GM18868 (cell line): Measurements from ENCODE around the gene SIX5.

Source experiments
- ATAC-seq: cut with Tn5 transposase; IDR thresholded peaks from one replicate; pipeline ENCODE4 v1.9.1; 2021; ENCODE audit warnings: mild to moderate bottlenecking, moderate library complexity; ENCODE audit not compliant: unreplicated experiment

SIX5 gene

DNA sequence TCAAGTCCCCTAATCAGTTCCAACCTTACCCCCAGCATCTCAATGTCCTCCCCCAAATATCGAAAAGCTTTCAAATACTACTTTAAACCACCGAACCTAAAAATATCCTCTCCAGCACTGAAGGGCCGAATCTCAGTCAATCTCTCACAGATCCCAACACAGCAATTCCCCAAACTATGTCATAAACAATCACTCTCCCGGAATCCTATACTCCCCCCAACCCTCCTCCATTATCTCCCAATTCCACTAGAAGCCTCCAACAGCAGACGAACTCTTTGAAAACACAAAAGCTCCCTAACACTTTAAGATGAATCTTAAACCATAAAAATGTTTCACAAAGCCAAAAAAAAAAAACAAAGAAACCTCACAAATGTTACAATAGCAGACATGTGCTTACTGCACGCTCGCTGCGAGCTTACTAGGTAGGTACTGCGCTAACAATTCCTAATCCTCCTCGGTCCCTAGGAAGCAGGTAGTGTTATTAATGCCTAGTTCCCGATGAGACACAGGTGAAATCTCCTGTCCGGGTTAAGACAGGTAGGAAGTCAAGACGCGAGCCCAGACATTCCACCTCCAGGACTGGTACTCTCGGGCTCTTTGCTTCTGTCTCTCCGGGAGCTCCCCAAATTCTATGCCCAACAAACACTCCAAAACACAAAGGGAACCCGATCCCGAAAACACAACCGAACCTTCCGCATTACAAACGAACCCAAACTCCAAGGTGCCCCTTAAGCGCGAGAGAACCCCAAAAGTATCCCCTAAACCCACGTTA is 52.5 kb downstream of the SIX5 start:
- no peak for ATAC-seq

DNA sequence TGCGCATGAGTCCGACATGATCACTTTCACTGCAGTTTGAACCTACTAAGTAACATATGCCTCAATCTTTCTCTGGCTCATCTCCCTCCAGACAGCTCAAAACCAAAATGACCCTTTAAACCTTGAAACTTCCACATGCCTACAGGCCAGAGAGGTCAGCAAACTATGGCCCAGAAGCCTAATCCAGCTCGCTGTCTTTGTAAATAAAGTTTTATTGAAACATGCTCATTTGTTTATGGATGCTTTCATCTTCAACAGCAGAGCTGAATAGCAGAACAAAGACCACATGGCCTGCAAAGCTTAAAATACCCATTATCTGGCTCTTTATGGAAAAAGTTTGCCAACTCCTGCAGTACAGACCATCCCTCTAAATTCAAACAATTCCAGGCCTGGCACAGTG is 53.9 kb downstream of the SIX5 start:
- no peak for ATAC-seq
